Muscle of back (tissue), 13 donors: ENCODE data around the gene TOP2A. TPM values are rescaled to one million over a fixed set of nuclear protein-coding genes. Genes with fewer than 3 reads are reported as not detected.

Experiments
- DNase-seq, 3 donors: peaks; one replicate each; pipeline versions ENCODE4 v3.0.0 to v3.0.0-alpha.2; 2013
- long read RNA-seq, 9 donors: transcript quantifications; one replicate each; lab custom pipeline, GENCODE V29; 2026
- polyA plus RNA-seq, 10 donors: library from polyadenylated mRNA; unstranded; fragments of 120-200 nt; gene quantifications; one replicate each; pipeline ENCODE4 v1.2.1, GENCODE V29; 2013; ENCODE audit not compliant: insufficient read length in 10 of 10

The TOP2A gene
- polyA plus RNA-seq, result 100 to 1,000 TPM in 1 of 10 donors, 10 to 100 TPM in 9; 50.2 to 119 (median 78.6) TPM
- long read RNA-seq, donor 1, partial matches to known transcripts, result 14 of 16 reads
- long read RNA-seq, donor 1, other reads (novel, unspliced or antisense), result 0 of 16 reads
- long read RNA-seq, donor 2, result 0 reads
- long read RNA-seq, donor 3, result 0 reads
- long read RNA-seq, donor 4, partial matches to known transcripts, result 16 of 16 reads
- long read RNA-seq, donor 4, other reads (novel, unspliced or antisense), result 0 of 16 reads
- long read RNA-seq, donor 5, result 0 reads
- long read RNA-seq, donor 6, full-length matches to known transcripts, result 1 of 12 reads
- long read RNA-seq, donor 6, partial matches to known transcripts, result 11 of 12 reads
- long read RNA-seq, donor 6, other reads (novel, unspliced or antisense), result 0 of 12 reads
- long read RNA-seq, donor 7, partial matches to known transcripts, result 27 of 29 reads
- long read RNA-seq, donor 7, other reads (novel, unspliced or antisense), result 0 of 29 reads
- long read RNA-seq, donor 8, partial matches to known transcripts, result 42 of 45 reads
- long read RNA-seq, donor 8, other reads (novel, unspliced or antisense), result 0 of 45 reads
- long read RNA-seq, donor 9, partial matches to known transcripts, result 0 of 1 reads
- long read RNA-seq, donor 9, other reads (novel, unspliced or antisense), result 0 of 1 reads

DNA sequence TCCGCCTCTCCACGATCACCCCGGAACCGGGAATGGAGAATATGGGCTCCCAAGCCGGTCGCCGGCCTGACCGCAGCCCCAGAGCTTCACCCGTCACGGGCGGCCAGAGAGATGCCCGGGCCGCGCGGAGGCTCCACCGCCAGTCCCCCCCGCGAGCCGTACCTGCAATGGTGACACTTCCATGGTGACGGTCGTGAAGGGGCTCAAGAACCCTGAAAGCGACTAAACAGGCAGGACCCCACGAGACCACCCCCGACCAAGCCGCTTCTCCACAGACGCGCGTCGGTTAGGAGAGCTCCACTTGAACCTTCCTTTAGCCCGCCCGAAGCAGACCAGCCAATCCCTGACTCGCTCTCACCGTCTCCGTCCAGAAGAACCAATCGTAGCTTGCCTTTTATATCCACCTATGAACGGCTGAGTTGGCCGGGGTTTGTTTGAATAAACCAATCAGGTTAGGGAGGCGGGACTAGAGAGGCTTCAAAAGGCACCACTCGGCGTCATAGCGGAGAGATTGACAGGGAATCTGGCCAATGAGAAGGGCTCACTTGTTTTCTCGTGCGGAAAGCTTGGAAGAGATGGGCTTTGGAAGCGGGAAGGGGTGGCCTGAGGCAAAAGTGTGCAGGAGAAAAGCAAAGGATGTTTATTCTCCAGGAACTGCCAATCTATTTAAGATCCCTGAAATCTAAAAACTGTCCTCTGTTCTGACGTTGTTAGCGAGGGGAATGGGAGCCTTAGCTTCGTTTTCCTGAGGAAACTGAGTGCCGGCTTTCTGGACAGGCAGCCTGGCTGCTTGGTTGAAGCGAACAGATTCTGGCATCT lies at the start of gene TOP2A:
Gene TOP2A, minus strand, starts transcription at position 288 of the 819 bp plus-strand sequence. Its CDS starts 105 bp downstream, at position 183.
- DNase-seq, result peak; percentile 100

DNA sequence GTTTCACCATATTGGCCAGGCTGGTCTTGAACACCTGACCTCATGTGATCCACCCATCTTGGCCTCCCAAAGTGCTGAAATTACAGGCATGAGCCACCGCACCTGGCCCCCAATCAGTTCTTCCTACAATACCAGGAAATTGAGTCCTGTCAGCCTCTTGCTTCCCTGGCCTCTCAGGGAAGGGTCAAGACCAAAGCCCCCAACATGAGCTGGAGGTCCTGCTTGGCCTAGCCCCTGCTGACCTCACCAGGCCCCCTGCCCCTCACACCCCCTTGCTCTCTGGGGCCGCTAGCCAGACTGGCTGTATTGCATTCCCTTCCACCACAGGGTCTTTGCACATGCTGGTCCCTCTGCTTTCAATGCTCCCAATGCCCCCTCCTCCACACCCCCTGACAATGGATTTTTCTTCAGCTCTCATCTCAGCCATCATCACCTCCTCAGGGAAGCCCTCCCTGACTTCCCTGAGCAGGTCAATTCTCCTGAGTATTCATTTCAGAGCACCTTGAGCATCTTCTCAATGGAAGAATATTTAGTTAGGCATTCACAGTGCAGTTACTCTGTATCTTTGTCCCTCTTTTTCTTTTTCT lies 49.7 kb upstream of the TOP2A start:
- no peak for DNase-seq

DNA sequence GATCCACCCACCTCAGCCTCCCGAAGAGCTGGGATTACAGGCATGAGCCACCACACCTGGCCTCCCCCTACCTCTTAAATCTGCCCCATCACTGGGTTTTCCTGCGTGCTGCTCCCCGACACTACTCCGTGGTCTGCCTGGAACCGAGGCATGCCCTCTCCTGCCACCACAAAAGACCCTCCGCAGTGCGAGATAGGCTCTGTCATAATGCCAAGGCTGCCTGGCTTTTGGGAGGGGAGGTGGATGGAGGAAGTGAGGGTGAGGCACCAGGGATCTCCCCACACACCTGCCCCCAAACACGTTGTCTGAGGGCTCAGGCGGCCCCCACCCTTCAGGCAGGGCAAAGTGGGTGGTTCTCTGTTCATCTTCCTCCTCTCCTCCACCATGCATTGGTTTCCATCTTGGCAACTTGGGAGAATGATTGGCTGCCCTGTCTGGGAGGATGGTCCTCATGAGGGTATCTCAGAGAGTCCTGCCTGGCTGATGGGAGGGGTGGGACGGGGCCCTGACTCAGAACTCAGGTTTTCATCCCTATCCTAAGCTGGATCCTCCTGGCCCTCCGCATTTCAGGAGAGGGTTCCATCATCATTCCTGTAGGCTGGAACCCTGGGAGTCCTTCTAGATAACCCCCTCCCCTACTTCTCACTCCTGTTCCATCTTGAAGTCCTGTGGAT lies 48.7 kb upstream of the TOP2A start:
- no peak for DNase-seq

DNA sequence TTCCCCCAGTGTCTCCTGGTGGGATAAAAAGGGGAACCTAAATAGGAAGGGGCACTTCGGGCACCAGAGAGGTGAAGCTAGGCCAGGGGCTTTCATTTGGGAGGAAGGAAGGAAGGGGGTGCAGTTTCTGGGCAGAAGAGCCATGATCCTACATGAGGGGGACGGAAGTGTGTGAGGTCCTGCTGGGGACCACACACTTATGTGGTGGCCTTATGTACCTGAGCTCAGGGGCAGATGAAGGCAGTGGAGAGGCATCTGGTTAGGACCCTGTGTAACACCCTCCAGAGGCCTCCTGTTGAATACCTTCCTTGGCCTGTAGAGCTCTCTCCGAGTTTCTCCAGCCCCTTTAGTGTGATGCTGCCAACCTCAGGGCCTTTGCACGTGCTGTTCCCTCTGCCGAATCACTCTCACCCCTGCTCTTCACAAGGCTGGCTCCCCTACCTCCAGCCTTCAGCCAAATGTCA lies 46.7 kb upstream of the TOP2A start:
- DNase-seq, result no peak

- DNase-seq, result peak in 1 of 3 donors; percentile 70
Measured at GRCh38 chr17:40463122-40463550, 45.4 kb upstream of the TOP2A start.

DNA sequence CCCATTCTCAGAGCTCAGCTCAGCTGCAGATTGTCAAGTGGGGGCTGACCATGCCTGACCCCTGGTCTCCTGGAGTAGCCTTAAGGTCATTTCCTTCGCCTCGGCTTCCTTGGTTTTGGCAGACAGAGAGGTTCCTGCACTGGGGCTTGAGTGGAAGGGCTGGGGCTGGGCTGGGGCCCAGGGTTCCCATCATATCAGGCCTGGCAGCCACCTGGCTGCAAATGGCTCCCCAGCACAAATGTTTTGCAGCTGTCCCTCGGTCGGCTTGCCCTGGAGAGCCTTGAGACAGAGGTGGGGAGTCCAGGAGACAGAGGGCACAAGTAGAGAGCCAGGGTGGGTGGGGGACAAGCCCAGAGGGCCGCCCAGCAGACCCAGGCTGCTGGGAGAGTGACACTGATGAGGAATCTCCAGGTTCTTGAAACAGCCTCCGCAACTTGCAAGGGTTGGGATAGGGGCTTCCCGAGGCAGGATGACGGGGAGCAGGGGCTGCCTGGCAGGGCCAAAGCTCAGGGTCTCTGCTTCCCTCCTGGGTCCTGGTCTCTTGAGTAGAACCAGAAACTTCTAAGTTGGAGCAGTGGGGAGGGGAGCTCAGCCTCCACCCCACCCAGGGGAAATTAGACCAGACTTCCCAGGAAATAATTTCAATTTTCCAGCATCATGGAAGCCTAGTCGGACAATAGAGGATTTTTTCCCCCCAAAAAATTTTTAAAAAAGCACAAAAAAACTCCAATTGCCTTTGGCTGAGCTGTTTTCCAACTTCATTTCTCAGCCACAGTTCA lies 44.8 kb upstream of the TOP2A start:
- peak in 1 of 3 donors; percentile 62 for DNase-seq

DNA sequence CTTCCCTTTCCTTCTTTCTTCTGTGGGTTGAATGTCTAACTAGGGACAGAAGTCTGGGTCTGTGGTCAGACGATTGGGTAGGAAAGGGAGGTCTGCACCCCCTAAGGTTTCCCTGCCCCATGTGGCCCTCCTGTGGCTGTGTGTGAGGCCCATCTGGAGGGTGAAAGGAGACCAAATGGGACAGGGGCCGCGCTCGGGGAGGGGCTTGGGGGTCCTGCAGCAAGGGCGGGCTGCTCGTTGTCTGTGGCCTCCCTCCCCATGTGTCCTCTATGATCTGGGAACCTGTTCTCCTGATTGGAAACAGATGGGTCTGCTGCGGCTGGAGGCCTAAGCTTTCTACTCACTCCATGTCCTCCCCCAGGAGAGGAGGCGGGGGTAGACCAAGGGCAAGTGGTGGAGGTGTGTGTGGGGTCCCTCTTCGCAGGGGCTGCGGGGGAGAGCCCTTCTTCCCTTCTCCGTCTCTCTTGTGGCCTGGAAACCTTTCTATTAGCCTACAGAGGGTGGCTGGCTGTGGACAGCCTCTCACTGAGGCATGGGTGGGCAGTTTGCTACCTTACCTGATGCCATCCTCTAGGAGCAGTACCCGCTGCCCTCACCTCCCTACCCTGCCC lies 44.1 kb upstream of the TOP2A start:
- peak in 1 of 3 donors; percentile 86 for DNase-seq

GRCh38 chr17:40460968-40461731 lies 43.5 kb upstream of the TOP2A start:
- DNase-seq, result peak in 1 of 3 donors; percentile 45

- DNase-seq, result no peak
Measured at GRCh38 chr17:40460604-40460967, 42.9 kb upstream of the TOP2A start.

- DNase-seq, result peak in 1 of 3 donors; percentile 76
Measured at GRCh38 chr17:40459636-40460603, 42.2 kb upstream of the TOP2A start.

DNA sequence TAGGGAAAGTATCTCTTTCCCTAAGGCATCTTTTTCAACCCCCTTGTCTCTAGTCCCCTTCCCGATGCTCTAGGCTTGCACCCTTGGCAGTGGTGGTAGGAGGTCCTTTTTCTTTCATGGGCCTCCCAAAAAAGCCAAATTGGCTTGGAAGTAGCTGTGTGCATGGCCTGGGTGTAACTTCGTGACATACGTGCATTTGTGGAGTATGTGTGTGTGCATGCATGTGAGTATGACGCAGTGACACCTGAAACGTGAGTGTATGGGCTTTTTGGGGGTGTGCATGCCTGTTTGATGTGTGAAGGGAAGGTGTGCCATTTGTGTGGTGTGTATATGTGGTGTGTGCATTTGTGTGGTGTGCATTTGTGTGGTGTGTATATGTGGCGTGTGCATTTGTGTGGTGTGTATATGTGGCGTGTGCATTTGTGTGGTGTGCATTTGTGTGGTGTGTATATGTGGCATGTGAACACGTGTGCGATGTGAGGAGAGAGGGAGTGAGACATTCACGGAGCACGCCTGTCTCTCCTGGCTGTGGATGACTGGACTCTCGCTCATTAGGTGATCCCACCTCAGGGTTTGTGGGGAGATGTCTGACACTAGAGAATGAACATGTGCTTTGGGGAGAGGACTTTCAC lies 41.3 kb upstream of the TOP2A start:
- no peak for DNase-seq

DNA sequence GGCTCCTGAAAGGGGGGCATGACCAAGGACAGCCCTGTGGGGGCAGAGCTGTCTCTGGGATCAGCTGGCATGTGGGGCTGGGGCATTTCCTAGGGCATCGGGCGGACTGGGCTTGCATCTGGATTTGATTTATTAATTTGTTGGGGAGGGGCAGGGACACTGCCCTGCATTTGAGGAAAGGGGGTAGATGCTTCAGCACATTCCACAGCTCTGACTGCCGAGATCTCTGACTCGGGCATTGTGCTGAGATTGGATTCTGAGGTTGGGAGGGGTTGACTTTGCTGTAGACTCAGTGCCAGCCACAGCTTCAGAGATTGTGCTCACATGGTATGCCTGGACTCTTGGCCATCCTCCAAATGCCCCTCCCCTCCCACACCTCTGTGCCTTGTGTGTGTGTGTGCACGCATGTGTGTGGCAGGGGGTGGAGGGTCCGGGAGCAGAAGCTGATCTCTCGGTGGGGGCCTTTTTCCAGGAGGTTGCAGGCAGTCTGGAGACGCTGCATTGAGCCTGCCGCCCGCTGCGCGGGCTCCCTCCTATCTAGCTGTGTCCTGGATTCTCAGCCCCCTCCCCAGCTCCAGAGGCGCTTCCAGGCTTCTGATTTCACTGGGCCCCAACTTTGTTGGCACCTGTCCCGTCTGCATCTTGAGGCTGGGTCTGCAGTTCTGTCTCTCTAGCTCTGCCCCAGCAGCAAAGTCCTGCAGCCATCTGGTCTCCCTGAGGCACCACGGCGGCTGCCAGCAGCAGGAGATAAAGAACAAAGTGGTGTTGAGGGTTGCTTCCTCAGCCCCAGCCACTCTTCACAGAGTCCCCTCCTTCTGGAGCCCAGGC lies 40.5 kb upstream of the TOP2A start:
- peak in 2 of 3 donors; percentile 73 to 86 for DNase-seq

DNA sequence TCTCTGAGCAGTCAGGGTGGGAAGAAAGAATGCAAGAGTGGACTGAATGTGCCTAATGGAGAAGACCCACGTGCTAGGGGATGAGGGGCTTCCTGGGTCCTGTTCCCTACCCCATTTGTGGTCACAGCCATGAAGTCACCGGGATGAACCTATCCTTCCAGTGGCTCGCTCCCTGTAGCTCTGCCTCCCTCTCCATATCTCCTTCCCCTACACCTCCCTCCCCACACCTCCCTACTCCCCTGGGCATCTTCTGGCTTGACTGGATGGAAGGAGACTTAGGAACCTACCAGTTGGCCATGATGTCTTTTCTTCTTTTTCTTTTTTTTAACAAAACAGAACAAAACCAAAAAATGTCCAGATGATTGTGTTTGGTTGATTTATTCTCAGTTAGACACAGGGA lies 39.7 kb upstream of the TOP2A start:
- DNase-seq, result no peak

- no peak for DNase-seq
Measured at GRCh38 chr17:40456396-40456951, 38.8 kb upstream of the TOP2A start.

- no peak for DNase-seq
Measured at GRCh38 chr17:40454613-40454995, 36.9 kb upstream of the TOP2A start.
